Breast epithelium (tissue), 3 donors: Measurements from ENCODE around the gene PLIN3.

Experiments
- POLR2A ChIP-seq: fragments of 450-650 bp; IDR thresholded peaks from one replicate; pipeline ENCODE4 v1.6.1; 2016; ENCODE audit warnings: antibody characterized with exemption, mild to moderate bottlenecking, moderate library complexity
- POLR2AphosphoS5 ChIP-seq, 3 donors: sonication (generic); formaldehyde crosslinking; IDR thresholded peaks; one replicate each; pipeline ENCODE4 v1.6.1; 2017; ENCODE audit warnings: antibody characterized with exemption in 3 of 3

GRCh38 chr19:4839192-4839591, 28.3 kb downstream of the PLIN3 start:
- TF ChIP-seq POLR2AphosphoS5 (IDR thresholded peaks at IDR 0.05) (no peak), POLR2A (no peak)
